Stimulated activated CD8-positive, alpha-beta memory T cell treated with anti-CD3 and anti-CD28 coated beads, Interleukin-15, amount 100 ng/mL, for 24 hours (primary cell): ENCODE results near the gene GAS7.
"Not testable (repeated sequence)": the region's sequence is repeated elsewhere in the genome, so short reads cannot be mapped to it uniquely, and the experiment has no call there.

Experiments used
- DNase-seq: peaks from one replicate; pipeline ENCODE4 v3.0.0-alpha.2; 2020; ENCODE audit warnings: low read depth

The GAS7 gene

DNA sequence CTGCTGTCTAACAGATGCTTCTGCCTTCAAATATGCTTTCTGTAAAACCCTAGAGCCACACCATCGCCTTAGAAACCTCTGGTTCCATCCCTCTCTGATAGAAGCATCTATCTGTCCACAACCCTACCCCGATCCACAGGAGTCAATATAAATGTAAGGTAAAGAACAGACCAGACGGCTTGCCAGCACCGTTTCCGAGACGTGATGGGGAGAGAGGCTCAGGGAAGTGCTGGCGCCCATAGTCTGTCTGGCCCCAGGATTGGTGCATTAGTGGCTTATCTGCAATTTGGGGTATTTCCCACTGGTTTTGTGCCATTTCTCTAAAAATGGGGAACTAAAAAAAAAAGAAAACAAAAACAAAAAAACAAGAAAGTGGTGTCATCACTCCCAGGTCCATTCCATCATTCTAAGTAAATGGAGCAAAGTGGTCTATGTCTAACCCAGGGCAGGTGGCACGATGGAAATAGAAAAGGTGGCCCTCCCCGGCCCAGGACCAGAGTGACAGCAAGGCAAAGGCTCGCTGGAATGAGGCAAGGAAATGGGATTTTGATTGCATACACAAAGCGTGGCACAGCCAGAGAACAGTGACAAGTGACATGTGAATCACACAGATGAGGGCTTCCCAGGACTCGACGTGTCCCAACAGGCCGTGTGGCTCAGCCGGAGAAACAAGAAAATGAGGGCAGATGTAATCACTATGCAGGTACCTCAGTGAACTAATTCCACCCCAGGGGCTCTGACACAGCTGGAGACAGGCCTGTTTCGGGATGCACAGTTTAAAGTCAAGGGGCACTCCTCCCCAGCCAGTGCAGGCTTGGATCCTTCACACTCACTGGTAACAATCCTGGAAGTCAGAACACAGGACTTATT lies 125.6 kb downstream of the GAS7 start:
- DNase-seq: no peak

DNA sequence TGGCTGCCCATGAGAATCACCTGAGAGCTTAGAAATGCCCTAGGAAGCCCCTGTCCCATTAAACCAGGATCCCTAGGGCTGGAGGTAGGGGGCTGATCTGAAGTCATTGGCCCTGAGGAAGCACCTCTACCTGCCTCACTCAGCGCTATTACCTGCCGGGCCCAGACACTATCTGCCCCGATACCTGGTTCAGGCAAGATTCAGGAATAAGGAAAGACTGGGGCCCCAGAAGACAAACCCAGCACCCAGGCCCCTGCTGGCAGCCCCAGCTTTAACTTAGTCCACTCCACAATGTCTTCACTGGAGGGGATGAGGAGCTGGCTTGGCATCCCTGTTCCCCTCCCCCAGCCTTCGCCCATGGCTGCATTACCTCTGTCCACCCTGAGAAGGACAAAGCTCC lies 126.3 kb downstream of the GAS7 start:
- DNase-seq: no peak

DNA sequence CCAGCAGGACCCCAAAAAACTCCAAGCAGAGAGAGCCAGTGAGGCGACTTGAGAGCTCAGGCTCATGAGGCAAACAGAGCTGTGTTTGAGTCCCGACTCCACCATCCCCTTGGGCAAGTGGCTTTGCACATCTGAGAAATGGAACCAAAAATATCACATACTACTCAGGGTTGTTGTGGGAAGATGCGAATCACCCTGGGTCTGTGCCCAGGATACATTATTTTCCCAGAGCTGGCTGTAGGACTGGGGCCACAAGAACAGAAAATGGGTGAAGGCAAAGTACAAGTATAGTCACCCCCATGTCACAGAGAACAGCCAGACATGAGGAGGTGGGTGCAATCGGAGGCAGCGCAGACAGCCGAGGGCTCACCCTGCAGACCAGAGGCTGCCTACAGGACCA lies 127.3 kb downstream of the GAS7 start:
- no peak for DNase-seq

DNA sequence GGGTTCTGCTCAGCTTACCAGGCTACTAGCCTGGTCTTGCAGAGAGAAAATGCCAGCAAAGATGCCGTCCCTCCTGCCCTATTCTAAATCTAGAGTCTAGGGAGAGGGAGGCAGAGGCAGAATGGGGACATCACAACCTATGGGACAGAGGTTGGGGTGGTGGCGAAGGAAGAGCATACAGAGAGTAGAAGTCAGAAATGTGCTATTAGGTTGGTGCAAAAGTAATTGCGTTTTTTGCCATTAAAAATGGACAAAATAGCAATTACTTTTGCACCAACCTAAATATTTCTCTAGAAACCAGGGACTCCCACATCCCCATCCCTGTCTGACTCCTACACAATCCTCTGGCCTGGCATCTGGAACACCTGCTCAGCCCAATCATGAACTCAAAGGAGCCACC lies 127.7 kb downstream of the GAS7 start:
- DNase-seq: no peak

DNA sequence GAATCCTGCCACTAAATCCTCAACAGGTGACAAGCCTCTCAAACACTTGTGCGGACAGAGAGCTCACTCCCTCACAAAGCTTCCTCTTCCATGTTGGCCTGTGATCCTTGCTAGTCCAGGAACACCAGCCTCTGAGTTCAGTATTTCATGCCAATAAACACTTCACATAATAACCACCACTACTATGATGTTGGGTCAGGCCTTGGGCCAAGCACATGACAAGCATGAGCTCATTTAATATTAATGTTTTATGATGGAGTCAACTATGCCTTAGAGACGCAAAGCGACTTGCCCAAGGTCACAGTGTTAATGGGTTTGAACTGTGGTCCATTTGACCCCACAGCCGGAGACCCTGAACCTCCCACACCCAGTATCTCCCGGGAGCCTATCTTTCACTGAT lies 129.1 kb downstream of the GAS7 start:
- DNase-seq: no peak

DNA sequence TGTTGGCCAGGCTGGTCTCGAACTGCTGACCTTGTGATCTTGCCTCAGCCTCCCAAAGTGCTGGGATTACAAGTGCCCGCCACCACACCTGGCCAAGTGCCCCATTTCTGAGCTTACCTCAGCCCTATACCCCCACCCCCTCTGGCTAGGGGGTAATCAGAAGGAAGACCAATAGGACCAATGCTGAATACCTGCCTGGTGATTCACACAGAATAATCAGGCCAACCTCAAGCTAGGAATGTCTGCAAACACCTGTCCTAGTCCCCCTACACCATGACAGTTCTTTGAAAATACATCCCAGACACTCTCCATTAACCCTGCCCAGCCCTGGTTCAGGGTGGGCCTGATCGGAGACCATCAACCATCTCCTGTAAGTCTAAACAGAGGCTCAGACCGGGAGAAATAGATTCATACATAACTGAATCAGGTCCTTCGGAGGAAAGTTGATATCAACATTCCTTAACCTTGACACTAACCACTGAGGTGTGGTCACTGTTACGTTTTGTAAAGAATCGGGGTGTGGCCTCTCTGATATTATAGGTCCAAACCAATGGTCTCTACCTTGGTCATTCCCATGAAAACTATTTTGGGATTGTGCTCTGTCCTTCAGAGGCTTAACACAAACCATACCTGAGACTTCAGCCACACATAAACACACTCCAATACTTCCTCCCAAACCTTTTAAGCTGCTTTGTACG lies 130.8 kb downstream of the GAS7 start:
- no peak for DNase-seq

DNA sequence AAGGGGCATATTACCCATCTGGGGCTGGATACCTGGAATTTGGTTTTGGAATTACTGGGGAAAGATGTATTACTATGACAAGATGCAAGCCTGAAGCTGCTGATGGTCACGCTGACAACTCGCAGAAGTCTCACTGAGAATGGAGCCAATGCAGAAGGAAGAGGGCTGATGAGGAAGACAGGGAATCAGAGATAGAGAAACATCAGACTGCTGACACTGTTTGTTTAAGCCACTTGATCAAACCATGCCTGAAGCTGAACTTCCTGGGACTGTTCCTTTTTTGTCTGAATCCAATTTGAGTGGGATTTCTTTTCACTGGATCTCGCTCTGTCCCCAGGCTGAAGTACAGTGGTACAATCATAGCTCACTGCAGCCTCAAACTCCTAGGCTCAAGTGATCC lies 133.9 kb downstream of the GAS7 start:
- DNase-seq: no peak

DNA sequence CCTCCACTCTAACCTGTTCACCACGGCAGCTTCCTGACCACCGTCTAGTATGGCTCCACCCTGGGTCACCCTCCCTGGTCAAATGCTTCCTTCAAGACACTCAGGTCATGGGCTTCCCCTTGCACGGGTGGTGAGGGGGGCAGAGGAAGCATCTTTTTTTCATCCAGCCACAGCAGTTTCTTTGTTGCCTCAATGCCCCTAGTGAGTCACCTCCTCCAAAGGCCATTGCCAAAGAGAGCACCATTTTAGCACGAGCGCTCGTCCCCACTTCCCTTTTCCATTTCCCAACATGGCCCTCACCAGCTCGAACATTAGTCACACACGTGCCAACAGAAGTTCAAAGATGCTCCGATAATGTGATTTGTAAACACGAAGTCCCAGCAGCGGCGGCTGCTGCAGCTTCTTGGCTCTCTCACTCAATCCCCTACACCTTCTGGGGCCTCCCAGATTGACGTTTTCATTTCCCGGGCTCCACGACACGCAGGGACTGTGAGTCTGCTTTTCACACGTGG lies 134.6 kb downstream of the GAS7 start:
- DNase-seq: no peak

DNA sequence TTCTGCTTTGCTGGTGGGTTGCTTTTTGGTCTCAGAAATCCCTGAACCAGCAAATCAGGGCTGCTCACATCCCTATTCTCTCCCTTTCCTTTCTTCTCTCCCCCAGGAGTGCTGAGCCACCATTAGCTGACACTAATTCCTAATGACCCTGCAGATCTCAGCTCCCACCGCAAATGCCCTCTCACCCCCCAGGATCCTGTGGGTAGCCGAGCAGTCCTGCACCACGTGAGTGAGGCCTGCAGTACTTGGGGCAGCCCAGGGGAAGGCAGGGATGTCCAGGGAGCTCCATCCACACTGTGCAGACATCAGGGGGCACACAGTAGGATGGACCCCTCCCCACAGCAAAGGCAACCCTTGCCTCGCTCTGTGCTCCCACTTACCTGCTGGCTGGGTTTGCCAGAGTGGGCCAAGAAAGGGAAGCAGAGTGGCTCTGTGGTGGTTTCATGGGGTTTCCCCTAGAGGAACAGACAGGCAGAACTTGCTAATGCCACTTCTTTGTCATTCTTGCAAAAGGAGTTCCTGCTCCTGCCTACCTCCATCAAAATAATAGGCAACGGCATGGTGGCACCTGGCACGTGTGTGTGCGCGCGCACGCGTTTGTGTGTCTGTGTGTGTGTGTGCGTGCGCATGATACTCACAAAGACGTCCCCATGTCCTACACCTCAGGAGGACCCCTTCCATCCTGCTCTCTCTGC lies 135.6 kb downstream of the GAS7 start:
- DNase-seq: no peak

DNA sequence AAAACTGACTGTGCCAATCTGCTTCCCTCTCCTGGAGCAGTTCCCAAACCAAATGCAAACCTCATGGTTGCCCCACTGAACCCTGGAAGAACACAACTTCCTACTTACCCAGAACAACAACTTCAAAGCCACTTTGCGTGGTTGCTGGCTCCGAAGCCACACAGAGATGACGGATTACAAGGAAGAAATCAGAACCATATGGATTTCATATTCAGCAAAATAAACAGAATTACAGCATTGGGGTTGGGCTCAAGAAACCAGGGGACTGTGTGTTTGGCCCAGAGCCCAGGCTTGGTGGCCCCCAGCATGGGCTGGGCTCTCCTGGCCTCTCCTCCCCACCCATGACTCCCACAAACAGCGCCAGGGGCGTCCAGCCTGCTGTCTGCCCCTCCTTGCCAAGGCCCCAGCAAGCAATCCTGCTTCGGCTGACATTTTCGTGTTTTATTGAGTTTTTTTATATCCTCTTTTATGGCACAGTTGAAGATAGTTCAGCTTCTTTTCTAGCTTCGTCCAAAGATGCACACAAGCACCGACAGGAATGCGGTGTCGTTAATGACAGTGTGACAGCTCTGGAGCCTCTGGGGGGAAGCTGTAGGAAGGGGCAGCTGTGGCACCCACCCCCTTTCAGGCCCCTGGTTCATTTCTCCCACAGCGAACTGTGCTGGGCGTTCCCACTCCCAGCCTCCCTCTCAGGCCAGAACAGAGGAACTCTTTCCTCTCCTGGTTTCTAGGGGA lies 137.1 kb downstream of the GAS7 start:
- DNase-seq: no peak

DNA sequence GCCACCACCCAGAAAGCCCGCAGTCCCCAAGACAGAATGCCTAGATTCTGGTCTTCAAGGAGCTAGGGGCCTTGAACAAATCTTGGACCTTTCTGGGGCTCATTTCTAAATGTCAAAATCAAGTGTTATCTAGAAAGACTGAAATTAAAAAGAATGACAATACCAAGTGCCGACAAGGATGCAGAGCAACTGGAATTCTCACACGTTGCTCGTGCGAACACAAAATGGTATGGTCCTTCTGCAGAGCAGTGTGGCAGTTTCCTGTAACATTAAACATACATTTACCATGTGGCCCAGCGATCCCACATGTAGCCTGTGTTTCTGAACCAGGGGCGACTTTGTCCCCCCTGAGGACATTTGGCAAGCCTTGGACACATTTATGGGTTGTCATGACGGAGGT lies 137.9 kb downstream of the GAS7 start:
- no peak for DNase-seq

DNA sequence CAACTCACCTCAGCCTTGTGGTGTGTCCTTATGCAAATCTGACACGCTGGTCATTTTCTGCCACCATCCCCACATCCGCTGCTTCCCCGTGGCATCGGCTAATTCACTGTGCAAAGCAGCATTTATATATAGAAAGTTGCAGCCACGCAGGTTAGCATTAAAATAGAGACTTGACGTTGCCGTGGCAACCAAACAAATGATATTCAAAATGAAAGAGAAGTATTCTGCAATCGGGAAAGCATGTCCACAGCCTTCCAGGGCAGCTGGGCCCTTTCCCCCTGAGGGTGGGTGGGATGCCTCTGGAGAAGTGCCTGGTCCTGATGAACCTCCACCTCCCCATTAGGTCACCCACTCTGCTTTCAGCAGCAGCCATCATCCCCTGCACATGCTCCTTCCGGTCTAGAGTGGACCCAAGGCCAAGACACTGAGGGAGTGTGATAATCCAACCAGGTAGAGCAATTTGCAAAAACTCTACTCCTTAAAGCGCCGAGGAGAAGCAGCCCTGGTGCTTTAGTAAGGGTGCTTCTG lies 138.7 kb downstream of the GAS7 start:
- DNase-seq: no peak

DNA sequence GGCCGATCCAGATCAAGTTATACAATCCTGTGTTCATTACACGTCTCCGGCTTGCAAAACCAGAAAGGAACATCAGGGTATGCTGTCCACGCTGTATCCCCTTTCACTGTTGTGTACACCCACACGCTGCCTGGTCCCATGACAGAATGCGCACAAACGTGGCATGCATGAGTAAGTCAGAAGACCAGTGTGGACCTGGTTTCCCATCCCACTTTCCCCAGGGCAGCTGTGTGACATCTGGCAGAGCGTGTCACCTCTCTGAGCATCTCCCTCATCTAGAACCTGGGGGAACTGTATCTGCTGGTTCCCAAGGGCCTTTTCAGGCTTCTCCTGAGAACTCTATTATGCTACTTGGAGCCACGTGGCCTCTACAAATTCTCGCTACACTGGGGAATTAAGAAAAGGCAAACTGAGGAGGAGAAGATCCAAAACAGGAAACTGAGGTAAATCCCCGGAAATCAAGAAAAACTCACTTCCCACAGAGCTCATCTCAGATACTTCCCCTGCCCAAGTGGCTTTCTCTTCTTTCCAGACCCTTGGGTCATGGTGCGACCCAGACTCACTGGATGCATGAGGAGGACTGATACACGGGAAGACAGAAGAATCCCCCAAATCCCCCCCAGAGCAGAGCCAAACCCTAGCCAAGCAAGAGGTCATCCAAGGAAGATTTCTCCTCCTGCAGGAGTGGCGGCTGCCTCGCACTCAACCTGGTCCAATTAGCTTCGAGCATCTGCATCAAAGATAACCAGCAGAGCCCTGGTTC lies 139.3 kb downstream of the GAS7 start:
- DNase-seq: no peak

DNA sequence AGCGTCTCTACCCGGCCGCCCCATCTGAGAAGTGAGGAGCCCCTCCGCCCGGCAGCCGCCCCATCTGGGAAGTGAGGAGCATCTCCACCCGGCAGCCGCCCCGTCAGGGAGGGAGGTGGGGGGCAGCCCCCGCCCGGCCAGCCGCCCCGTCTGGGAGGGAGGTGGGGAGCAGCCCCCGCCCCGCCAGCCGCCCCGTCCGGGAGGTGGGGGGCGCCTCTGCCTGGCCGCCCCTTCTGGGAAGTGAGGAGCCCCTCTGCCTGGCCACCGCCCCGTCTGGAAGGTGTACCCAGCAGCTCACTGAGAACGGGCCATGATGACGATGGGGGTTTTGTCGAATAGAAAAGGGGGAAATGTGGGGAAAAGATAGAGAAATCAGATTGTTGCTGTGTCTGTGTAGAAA lies 140.9 kb downstream of the GAS7 start:
- DNase-seq: not testable (repeated sequence)

DNA sequence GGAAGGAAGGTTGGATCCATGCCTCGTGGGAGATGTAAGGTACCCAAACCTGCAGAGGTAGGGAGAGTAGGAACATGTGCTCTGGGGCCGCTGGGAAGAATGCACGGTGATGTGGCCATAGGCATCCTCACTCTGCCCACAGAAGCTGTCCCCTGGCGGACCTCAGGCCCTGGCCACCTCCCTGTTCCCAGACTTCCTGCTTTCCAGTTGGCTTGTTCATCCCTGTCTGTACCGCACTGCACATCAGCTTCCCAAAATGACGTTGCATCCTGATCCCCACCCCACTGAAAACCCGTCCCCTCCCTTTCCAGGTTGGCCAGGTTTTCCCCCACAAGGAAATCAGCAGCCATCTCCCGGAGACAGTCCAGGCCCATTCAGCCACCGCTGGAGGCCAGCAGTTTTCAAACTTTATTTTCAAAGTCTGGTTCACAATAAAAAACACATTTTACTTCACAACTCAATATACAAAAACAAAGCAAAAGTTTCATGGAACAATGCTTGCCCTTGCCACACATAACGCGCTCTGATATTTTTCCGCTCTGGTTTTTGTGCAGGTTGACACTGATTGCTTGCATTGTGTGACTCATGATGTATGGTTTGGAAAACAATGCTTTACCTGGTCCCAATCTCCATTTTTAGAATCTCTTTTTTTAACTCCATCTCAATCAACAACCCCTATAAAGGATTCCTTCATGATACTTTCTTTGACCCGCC lies 143.0 kb downstream of the GAS7 start:
- no peak for DNase-seq

DNA sequence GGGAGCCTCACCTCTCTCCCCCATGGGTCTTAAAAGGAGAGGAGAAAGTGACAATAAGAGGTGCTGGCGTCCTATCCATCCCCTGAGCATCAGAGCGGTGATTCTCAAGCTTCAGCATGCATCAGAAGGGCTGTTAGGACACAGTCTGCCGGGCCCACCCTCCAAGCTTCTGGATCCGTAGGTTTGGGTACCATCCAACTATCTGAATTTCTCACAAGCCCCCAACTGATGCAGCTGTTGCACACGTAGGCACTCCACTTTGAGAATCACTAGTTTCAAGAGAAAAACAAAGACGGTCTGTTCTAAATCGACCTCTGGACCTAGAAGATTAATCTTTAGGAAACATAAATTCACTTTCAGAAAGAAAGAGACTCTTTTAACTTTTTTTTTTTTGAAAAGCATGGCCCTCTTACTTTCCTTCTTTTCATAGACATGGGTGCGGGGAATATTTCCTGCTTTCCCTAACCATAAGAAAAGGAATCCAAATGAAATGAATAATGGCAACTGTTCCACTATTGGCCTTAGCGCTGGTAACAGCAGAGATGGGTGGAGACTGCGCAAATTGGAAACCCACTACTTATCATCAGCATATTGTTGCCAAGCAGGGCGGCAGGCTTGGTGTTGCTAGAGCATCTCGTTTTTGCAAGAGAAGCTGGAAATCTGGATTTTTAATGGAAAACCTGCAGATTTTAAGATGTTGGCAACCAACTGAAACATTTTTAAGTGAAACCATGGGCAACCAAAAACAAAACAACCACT lies 144.4 kb downstream of the GAS7 start:
- DNase-seq: no peak

DNA sequence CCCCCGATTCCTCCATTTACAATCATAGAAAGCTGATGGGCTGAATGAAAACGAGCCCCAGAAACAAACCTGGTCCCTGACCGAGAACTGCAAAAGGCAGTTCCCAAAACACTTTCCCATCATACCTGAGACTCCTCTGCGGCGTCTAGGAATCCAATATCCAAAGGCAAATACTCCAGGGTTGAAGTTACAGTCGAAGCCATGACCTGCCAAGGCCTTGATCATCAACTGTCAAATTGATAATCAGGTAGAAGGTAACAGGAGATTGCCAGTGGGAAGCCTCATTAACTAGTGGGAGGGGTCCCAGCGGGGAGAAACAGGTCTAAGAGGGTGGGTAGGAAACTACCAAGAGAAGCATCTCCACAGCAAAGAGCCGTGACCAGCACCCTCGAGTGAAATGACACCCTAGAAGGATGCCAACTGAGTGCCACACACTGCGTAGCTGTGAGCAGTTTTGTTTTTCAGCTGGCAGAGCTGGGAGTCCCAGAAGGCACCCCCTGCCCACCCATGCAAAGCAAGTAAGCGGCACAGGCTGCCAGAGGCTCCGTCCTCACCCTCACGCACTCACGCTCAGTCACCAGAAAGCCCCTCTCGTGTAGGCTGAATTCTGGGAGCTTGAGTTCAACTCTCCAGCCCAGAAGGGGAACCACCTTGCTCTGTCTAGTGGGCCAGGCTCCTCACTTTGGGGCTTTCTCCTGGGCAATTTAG lies 146.1 kb downstream of the GAS7 start:
- DNase-seq: no peak

DNA sequence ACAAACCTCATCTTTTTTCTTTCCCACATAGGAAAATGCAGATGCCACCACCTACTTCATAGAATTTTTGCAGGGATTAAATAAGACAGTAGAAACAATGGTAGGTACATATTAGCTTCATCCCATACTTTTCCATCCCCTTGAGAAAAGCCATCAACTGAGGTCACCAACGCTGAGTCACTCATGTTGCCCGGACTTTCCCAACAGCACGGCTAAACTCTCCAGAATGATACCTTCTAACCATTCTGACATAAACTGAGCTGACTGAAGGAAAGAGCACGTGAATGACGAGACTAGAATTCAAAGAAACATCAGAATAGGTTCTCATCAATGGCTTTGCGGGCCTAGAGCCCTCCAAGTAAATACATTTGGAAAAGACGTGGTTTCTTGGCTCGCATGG lies 147.3 kb downstream of the GAS7 start:
- no peak for DNase-seq

DNA sequence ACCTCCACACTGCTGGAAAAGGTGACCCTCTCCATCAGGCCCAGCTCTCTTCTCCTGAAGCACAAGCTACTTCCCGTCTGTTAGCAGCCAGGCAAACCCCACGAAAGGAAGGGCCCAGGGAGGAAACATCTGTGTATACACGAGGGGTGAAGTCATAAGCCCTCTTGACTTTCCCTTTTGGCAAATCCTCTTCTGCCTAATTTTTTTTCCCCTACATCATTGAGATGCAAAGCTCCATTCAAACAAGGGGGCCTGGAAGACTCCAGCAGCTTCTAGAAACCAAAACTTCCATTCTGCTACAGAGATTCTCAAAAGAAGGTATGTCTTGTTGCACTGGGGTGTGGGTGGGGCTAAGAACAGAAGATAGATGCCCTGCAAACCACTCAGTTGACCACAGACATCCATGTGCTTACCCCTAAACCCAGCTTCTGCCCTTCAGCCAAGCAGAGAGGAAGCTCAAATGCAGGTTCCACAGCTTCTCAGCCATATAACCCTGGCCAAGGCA lies 147.8 kb downstream of the GAS7 start:
- DNase-seq: no peak
